KMS-11 (cell line): ENCODE data around the gene MAP3K9.

Experiments used
- H2AFZ ChIP-seq: fragments of 200-600 bp; sonication (generic); 2 replicates; pipeline ENCODE4 v1.6.1; 2016; ENCODE audit warnings: antibody characterized with exemption, mixed run types, low read depth
- H3K27ac ChIP-seq: fragments of 200-600 bp; sonication (generic); 2 replicates; pipeline ENCODE4 v1.6.1; 2016; ENCODE audit warnings: mild to moderate bottlenecking, mixed run types
- H3K27me3 ChIP-seq: fragments of 200-600 bp; sonication (generic); 2 replicates; pipeline ENCODE4 v1.6.1; 2017; ENCODE audit warnings: mild to moderate bottlenecking, low read depth, mixed run types, moderate library complexity; ENCODE audit not compliant: insufficient read depth
- H3K36me3 ChIP-seq: fragments of 200-600 bp; sonication (generic); 2 replicates; pipeline ENCODE4 v1.6.1; 2017; ENCODE audit warnings: mild to moderate bottlenecking, mixed run types; ENCODE audit not compliant: insufficient read depth
- H3K4me1 ChIP-seq: fragments of 200-600 bp; sonication (generic); 2 replicates; pipeline ENCODE4 v1.6.1; 2016; ENCODE audit warnings: mild to moderate bottlenecking, low read depth, mixed run types; ENCODE audit not compliant: poor library complexity, severe bottlenecking
- H3K4me2 ChIP-seq: fragments of 200-600 bp; sonication (generic); 2 replicates; pipeline ENCODE4 v1.7.0; 2016; ENCODE audit warnings: mild to moderate bottlenecking, mixed run types
- H3K4me3 ChIP-seq: fragments of 200-600 bp; sonication (generic); IDR thresholded peaks from 2 replicates; pipeline ENCODE4 v1.6.1; 2017; ENCODE audit warnings: low read depth, low read length, mixed read lengths; ENCODE audit not compliant: insufficient read depth
- H3K79me2 ChIP-seq: fragments of 200-600 bp; sonication (generic); 2 replicates; pipeline ENCODE4 v1.6.1; 2016; ENCODE audit warnings: low read depth, mixed run types; ENCODE audit not compliant: insufficient read depth
- H3K9ac ChIP-seq: fragments of 200-600 bp; sonication (generic); 2 replicates; pipeline ENCODE4 v1.6.1; 2016; ENCODE audit warnings: mild to moderate bottlenecking, mixed run types
- H4K20me1 ChIP-seq: fragments of 200-600 bp; sonication (generic); 2 replicates; pipeline ENCODE4 v1.6.1; 2016; ENCODE audit warnings: mild to moderate bottlenecking, mixed run types; ENCODE audit not compliant: insufficient read depth
- CTCF ChIP-seq: fragments of 200-600 bp; sonication (generic); conservative IDR thresholded peaks from 2 replicates; pipeline ENCODE4 v1.6.1; 2017; ENCODE audit warnings: low read depth, mild to moderate bottlenecking, antibody characterized with exemption, low read length, moderate library complexity, mixed read lengths

MAP3K9 gene

GRCh38 chr14:70713511-70713916, 95.8 kb downstream of the MAP3K9 start:
- no peaks in the 10 kb centered on the region for H3K79me2 ChIP-seq
- no peak overlapping the region for H2AFZ ChIP-seq
- H3K27ac ChIP-seq = no peak overlapping the region
- H3K36me3 ChIP-seq = no peaks in the 10 kb centered on the region
- TF ChIP-seq CTCF = no peak
- no peaks in the 10 kb centered on the region for H3K4me1 ChIP-seq
- H3K4me2 ChIP-seq = no peak overlapping the region
- H3K9ac ChIP-seq = no peak overlapping the region
- H3K27me3 ChIP-seq = no peaks in the 10 kb centered on the region
- no peaks in the 10 kb centered on the region for H4K20me1 ChIP-seq
- no peak overlapping the region for H3K4me3 ChIP-seq

- Histone ChIP-seq H3K27ac (no peak overlapping the region), H3K9ac (no peak overlapping the region), H3K79me2 (no peaks in the 10 kb centered on the region), H3K27me3 (no peaks in the 10 kb centered on the region), H2AFZ (no peak overlapping the region), H3K4me2 (no peak overlapping the region), H3K4me1 (no peaks in the 10 kb centered on the region), H3K4me3 (no peak overlapping the region), H4K20me1 (no peaks in the 10 kb centered on the region), H3K36me3 (no peaks in the 10 kb centered on the region)
- no peak for TF ChIP-seq CTCF
These were observed 96.2 kb downstream of the MAP3K9 start for GRCh38 chr14:70713096-70713495.

GRCh38 chr14:70711451-70711850, 97.9 kb downstream of the MAP3K9 start:
- no peak overlapping the region for H3K4me2 ChIP-seq

GRCh38 chr14:70709726-70710382, 99.5 kb downstream of the MAP3K9 start:
- H4K20me1 ChIP-seq = no peaks in the 10 kb centered on the region
- H3K79me2 ChIP-seq = no peaks in the 10 kb centered on the region
- H3K27me3 ChIP-seq = no peaks in the 10 kb centered on the region
- H2AFZ ChIP-seq = no peak overlapping the region
- H3K4me3 ChIP-seq = no peak overlapping the region
- TF ChIP-seq CTCF = no peak
- no peaks in the 10 kb centered on the region for H3K4me1 ChIP-seq
- H3K4me2 ChIP-seq = no peak overlapping the region
- H3K27ac ChIP-seq = no peak overlapping the region
- no peak overlapping the region for H3K9ac ChIP-seq
- no peaks in the 10 kb centered on the region for H3K36me3 ChIP-seq

More at GRCh38 chr14:70711451-70711850, 97.9 kb downstream of the MAP3K9 start:
- Histone ChIP-seq H2AFZ (no peak overlapping the region), H3K79me2 (no peaks in the 10 kb centered on the region), H3K9ac (no peak overlapping the region), H3K4me1 (no peaks in the 10 kb centered on the region), H3K27me3 (no peaks in the 10 kb centered on the region), H3K36me3 (no peaks in the 10 kb centered on the region), H4K20me1 (no peaks in the 10 kb centered on the region), H3K4me3 (no peak overlapping the region), H3K27ac (no peak overlapping the region)
- no peak for TF ChIP-seq CTCF
